ENCODE measurements around the gene ADAM12.

DNA sequence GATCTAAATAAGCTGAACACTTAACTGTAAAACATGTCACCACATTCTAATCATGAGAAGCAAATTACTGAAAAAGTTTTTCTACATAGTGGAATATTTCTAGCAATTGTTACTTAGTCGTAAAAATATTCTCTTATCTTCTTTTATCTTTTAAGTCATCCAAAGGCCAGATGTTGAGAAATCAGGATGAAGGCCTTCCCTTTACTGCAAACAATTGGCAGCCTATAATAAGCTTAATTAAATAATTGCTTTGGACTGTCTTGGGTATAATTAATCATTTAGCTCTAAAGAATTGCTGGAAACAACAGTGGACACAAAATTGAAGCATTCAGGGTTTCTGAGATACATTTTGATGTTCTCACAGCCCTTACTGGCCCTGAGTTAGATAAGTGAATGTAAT, 265.4 kb downstream of the ADAM12 start:
- TF ChIP-seq POLR2AphosphoS5 (IDR thresholded peaks at IDR 0.05; ENCODE audit: low read depth, low read length) (no peak), TAF1 (IDR thresholded peaks at IDR 0.05; ENCODE audit: borderline replicate concordance, low read depth, low read length) (no peak), POLR2A (IDR thresholded peaks at IDR 0.05; ENCODE audit: low read depth, low read length) (no peak)
